D721Med (cell line): ENCODE results near the gene SPSB4.

Experiments
- DNase-seq: peaks from one replicate; pipeline ENCODE4 v3.0.0; 2011; ENCODE audit warnings: low spot score; ENCODE audit not compliant: insufficient read length
- FAIRE-seq: peaks from 2 replicates; lab custom pipeline; 2011; peaks lifted over from hg19 to GRCh38; lab: Jason Lieb, UNC
- CTCF ChIP-seq: IDR thresholded peaks from 2 replicates; pipeline ENCODE4 v1.5.1; 2012; ENCODE audit warnings: mild to moderate bottlenecking, control low read depth; ENCODE audit not compliant: insufficient read depth; ENCODE audit errors: missing control alignments

The SPSB4 gene

GRCh38 chr3:141045849-141046248 is 5.3 kb upstream of the SPSB4 start:
- TF ChIP-seq CTCF, result no peak
- DNase-seq, result no peak
- FAIRE-seq, result no peak

GRCh38 chr3:141047168-141047567 is 4.0 kb upstream of the SPSB4 start:
- DNase-seq (no peak), FAIRE-seq (no peak)

GRCh38 chr3:141049681-141050080 is 1.5 kb upstream of the SPSB4 start:
- TF ChIP-seq CTCF, result no peak
- FAIRE-seq (no peak), DNase-seq (no peak)

More at GRCh38 chr3:141047168-141047567, 4.0 kb upstream of the SPSB4 start:
- TF ChIP-seq CTCF, result no peak

- no peak for DNase-seq
- FAIRE-seq, result no peak
- peak; percentile 7 for TF ChIP-seq CTCF
These were observed 475 bp downstream of the SPSB4 start for GRCh38 chr3:141051443-141052200.

- TF ChIP-seq CTCF, result no peak
- no peak for DNase-seq
- no peak for FAIRE-seq
These were observed 1.3 kb downstream of the SPSB4 start for GRCh38 chr3:141052201-141053069.

- no peak for TF ChIP-seq CTCF
- no peak for DNase-seq
- no peak for FAIRE-seq
These were observed 4.0 kb downstream of the SPSB4 start for GRCh38 chr3:141055136-141055535.
